GM18868 (cell line): ENCODE measurements around the gene FXYD7.
A peak's percentile ranks its signal among the peaks of the same experiment; 100 is the strongest.
"Not testable (repeated sequence)": the region's sequence is repeated elsewhere in the genome, so short reads cannot be mapped to it uniquely, and the experiment has no call there.

ENCODE experiments used
- ATAC-seq: cut with Tn5 transposase; IDR thresholded peaks from one replicate; pipeline ENCODE4 v1.9.1; 2021; ENCODE audit warnings: mild to moderate bottlenecking, moderate library complexity; ENCODE audit not compliant: unreplicated experiment

FXYD7 gene

DNA sequence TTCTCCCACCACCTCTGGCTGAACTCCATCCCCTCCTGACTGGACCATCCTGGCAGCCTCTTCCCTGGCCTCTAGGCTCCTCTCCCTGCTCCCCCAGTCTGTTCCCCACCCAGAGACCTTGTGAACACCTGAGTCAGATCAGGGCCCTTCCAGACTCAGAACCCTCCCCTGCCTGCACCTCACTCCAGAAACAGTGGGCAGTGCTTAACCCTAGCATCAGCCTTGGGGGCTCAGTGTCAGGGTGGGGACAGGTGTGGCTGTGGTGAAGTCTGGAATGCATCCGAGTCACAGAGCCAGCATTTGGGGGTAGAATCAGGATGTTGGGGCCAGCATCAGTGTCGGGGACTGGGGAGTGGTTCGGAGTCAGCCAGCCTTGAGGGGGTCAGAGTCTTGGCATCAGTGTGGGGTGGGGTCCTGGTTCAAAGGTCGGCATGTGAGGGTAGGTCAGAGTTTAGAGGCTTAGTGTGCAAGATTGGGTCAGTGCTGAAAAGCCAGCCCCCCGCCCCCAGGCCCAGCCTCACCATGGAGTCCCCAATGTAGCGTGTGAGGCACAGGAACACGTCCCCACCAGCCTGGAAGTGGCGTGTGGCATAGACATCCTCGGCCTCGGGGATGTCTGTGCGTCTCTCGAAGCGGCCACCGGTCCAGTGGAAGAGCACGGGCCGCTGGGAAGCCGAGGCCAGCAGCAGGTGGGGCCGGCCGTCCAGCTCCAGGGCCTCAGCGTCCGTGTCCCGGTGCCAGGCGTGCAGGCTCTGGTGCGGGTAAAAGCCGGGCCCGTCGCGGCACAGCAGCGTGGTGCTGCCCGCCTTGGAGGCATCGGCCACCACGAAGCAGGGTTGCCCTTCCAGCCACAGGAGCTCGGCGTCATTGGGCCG, 17.1 kb upstream of the FXYD7 start:
- no peak for ATAC-seq

DNA sequence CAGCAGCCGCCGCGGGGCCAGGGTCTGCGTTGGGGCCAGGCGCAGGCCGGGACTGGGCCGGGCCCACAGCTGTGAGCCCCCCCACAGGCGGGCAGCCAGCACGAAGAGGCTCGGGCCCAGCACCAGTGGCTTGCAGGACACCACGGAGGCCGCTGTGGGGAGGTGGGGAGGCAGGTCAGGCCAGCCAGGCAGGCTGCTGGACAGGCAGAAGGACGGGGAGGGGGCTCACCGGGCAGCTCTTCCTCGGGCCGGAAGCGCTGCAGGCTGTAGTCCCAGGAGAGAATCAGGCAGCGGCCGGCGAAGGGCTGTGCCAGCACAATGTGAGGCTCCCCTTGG, 16.5 kb upstream of the FXYD7 start:
- ATAC-seq = no peak

DNA sequence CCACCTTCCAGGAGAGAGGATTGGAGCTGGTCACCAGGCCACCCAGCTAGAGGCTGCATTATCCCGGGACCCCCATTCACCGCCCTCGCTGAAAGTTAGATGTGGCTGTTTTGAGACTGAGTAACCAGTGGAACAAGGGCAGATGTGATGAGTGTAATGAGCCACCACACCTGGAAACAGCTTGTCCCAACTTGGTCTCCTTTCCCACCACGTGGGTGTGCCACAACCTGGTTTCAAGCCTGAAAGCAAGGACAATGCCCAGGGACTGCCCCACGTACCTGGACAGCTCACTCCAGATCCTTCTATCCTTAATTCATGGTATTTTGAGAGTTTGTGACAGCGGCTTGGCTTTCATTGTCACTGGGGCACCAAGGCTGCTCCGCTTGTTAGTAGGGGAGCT, 15.2 kb upstream of the FXYD7 start:
- ATAC-seq = no peak

DNA sequence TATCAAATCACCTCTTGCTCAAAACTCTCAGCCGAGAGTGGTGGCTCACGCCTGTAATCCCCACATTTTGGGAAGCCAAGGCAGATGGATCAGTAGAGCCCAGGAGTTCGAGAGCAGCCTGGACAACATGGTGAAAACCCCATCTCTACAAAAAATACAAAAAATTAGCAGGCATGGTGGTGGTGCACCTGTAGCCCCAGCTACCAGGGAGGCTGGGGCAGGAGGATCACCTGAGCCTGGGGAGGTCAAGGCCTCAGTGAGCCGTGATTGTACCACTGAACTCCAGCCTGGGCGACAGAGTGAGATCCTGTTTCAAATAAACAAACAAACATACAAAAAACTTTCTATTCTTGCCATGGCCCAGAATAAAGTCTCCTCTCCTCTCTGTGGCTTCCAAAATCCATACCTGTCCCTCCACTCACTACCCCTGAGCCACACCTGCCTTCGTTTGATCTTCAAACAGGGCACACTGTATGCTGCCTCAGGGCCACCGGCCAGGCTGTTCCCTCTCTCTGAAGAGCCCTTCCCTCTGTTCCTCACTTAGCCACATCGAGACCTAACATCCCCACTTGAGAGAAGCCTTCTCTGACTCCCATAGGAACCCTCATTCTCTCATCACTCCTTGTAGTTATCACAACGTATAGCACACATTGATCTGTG, 14.5 kb upstream of the FXYD7 start:
- ATAC-seq = no peak

DNA sequence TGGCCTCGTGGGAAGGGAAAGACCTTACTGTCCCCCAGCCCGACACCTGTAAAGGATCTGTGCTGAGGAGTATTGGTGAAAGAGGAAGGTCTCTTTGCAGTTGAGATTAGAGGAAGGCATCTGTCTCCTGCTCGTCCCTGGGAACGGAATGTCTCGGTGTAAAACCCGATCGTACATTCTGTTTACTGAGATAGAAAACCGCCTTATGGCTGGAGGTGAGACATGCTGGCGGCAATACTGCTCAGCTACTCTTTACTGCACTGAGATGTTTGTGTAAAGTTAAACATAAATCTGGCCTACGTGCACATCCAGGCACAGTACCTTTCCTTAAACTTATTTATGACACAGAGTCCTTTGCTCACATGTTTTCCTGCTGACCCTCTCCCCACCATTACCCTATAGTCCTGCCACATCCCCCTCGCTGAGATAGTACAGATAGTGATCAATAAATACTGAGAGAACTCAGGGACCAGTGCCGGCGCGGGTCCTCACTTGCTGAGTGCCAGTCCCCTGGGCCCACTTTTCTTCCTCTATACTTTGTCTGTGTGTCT, 13.3 kb upstream of the FXYD7 start:
- not testable (repeated sequence) for ATAC-seq

DNA sequence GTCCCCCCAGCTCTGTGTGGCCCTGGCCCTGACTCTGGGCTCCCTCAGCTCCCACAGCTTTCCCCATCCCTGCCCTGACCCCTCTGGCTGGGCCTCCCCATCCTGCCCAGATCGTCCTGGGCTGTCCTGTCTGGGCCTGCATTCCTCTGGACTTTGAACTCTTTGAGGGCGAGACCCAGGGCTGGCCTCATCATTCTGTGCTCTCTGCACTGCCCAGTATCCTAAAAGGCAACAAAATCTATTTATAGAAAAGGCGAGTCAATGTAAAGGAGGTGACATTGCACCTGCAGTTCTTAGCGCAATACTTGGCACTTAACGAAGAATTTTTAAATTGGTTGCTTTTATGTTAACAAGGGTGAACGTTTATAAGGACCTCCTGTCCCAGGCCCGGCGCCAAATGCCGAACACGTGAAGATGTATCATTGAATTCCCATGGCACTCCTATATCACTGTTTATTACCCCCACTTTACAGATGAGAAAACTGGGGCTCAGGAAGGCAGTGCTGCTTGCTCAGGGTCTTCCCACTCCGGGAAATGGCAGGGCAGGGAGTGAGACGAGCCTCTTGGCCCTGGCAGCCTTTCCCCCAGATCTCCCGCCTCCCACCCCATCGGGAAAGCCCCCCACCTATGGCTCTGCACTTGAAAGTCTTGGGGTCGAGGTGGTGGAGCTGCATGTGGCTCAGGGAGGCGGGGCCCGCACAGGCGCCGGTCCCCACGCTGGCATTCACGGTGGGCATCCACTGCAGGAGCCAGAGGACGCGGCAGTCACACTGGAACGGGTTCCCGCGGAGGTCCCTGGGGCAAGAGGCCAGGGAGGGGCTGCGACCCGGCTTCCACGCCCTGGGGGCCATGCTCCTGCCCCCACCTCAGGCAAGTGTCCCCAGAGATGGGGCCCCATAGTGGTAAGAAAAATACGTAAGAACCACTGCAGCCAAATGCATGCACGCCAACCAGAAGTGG, 12.0 kb upstream of the FXYD7 start:
- no peak for ATAC-seq

DNA sequence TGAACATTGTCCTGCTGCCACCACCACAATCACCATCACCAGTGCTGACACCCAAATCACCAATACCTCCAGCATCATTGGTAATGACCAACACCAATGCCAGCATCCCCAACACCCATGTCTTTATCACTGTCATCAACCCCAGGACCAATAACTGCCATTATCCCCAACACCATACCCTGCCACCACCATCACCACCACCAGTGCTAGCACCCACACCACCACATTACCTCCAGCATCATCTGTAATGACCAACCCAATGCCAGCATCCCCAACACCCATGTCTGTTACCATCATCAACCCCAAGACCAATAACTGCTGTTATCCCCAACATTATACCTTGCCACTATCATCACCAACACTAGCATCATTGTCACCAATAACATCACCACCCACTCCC, 10.8 kb upstream of the FXYD7 start:
- no peak for ATAC-seq

DNA sequence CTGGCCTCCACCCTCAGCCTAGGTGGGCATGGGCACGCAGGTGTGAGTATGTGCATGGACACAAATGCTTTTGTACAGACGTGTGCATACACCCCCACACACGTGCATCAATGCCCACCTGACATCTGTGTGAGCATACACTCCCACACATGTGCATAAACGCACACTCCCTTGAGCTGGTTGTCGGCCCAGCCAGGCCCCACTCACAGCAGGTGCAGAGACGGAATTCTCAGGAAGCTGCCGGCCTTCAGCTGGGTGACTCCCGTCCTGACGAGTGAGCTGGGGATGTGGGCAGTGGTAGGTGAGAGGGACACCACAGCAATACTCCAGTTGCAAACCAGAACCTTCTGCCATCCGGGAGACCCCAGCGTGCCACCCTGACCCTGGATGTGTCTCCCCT, 9.2 kb upstream of the FXYD7 start:
- ATAC-seq = no peak

DNA sequence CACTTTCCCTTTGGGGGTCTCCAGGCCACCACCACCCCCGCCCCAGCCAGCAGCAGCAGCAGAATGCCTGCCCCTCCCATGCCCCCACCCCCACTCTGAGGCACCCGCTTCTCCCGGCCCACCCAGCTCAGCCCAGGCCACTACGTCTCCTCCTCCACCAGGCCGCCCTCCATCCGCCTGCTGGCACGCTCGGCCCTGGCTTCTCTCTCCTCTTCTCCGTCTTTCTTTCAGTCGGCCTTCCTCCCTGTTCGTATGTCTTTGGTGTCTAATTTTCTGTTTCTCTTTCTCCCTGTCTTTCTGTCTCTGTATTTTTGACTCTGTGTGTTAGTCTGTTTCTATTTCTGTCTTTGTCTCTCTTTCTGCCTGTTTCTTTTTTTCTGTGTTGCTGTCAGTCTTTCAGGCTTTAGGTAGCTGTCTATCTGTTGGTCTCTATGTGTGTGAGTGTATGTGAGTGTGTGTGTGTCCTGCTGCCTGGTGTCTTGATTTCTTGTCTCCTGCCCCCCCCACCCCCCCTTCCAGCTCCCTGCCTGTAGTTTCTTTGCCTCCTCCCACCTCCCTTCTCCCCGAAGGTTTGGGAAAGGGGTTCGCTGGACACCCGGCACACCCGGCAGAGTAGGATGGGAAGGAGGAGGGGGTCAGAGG, 8.3 kb upstream of the FXYD7 start, which contains the start of gene LGI4:
TSS of gene LGI4 (minus strand) at position 459 of the 642 bp plus-strand sequence. CDS start at position 80, 379 bp downstream.
- no peak for ATAC-seq

DNA sequence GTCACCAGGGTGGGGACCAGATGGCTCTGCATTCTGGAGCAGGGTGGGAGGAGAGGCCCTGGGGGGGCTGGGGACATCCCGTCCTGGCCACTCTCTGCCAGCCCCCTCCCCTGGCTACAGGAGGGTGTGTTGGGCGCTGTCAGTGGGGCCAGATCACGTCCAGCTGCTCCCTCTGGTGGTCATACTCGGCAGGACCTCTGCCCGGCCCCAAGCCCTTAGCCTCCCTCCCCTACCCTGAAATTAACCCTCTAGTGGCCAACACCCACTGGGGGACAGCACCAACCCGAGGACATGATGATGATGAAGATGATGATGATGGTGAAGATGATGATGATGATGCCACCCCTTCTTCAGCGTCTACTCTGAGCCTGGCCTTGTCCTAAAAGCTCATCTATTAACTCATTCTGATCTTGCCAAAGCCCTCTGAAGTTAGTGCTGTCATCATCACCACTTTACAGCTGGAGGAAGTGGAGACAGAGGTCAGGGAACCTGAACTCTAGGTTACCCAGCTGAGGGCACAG, 7.6 kb upstream of the FXYD7 start:
- no peak for ATAC-seq

DNA sequence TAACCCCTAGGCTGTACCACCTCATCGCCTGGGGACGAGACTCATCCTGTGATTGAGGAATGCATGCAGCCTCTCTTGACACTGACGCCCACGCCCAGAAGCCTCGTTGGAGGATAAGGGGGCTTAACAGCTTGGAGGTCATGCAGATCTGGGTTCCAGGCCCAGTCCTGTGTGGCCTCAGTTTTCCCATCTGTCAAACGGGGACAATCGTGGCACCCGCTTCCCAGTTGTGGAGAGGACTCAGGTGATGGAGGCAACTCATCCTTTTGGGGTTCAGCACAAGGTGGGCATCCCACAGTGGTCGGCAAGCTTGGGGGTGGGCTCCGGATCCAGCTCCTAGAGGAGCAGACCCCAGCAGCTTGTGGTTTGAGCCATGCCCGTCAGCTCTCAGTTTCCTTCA, 6.8 kb upstream of the FXYD7 start:
- ATAC-seq = no peak

DNA sequence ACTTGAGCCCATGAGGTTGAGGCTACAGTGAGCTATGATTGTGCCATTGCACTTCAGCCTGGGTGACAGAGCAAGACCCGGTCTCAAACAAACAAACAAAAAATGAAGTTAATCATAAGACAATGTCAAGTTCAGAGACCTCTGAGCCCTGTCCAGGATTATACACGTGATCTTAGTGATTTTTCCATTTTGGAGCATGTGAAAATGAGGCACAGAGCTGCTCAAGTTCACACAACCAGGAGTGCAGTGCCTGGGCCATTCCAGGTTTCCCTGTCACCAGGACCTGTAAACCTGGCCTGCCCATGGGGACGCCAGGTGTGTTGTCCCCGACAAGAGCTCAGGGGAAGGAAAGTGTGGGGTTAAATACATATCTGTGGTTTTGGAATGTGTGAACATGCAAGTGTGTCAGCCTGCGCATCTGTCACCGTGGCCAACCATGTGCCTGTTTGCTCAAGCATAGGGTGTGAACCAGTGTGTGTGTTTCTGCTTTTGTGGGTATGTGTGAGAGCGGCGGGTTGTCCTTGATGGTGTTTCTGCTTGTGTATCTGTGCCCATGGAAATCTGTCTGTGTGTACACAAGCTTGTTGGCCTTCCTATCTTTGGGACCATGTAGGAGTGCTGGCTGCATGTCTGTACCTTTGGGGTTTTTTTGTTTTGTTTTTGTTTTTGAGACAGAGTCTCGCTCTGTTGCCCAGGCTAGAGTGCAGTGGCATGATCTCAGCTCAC, 5.9 kb upstream of the FXYD7 start:
- ATAC-seq = no peak

DNA sequence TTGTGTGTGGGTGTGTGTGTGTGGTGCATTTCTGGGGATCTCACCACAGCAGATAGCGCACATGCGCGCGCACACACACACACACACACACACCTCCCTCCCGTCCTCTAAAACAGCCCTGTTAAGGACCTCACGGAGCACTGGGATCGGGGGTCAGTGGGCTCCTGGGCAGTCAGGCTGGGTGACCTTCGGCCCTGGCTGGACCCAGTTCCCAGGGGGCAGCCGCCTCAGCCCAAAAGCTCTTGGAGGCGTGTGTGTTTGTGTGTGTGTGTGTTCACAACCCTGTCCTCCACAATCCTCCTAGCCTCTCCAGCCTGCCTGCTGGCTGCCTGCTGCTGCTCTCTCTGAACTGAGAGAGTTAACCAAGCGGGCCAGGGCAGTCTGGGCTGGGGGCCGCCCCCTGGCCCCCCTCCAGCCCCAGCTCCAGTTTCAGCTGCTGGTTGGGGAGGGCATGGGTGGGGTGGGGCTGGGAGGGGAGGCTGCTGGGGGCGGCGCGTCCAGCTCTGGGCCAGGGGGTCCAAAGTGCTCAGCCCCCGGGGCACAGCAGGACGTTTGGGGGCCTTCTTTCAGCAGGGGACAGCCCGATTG, 4.7 kb upstream of the FXYD7 start, which contains the start of gene FXYD1:
TSS of gene FXYD1 (plus strand) at position 520 of the 588 bp plus-strand sequence. CDS start 1,256 bp downstream, outside the sequence.
- ATAC-seq = no peak

DNA sequence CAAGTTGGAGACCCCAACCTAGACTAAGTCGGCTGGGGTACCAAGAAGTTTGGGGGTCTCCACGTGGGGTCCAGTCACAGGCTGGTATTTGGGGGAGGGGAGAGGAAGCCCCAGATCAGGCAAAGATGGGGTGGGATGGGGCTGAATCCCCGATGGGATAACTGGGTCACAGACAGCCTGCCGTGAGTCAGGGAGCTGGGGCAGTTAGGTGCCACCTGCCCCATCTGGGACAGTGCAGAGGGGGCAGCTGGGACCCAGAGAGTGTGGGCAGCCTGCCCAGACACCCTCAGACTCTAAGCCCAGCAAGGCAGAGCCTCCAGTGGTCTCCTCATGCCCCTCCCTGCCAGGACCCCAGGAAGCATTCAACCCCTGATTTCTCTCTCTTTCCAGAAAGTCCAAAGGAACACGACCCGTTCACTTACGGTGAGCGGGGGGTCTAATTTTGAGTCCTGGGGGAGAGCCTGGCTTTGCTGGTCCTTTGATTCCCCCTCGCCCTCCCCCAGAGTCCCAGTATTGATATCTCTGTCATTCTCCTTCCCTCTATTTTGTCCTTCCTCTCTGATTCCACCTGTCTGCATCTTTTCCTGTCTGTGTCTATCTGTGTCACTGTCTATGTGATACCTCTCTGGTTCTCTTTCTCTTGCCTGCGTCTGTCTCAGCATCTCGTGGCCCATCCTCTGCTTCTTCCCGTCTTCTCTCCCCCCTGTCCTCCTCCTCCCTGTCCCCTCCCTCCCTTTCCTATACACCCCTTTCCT, 2.7 kb upstream of the FXYD7 start:
- no peak for ATAC-seq

DNA sequence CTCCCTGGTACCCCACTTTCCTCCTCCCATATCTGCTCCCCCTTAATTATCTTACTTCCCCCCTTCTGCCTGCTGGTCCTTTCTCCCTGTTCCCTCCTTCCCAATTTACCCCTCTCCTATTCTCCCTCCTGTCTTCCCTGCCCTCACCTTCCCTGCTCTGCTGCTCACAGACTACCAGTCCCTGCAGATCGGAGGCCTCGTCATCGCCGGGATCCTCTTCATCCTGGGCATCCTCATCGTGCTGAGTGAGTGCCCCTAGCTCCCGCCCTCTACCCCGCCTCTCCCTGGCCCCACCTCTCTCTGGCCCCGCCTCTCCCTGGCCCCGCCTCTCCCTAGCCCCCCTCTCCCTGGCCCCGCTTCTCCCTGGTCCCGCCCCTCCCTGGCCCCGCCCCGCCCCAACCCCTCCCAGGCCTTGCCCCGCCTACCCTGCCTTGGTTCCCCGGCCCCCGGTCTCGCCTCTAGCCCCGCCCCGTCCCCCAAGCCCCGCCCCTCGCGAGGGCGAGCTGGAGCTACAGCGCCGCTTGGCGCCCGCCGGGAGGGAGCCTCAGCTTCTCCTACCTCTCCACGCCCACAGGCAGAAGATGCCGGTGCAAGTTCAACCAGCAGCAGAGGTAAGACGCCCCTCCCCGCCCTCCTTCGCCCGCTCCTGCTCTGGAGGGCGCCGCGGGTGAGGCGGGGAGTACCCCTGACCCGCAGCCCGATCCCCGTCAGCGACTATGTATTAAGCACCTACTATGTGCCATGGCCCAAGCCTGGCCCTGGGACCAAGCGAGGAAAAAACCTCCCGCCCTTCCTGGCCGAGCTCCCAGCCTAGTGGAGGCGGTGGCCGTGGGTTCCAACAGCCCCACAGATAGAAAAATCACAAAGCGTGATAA, 1.9 kb upstream of the FXYD7 start:
- peak; percentile 68 for ATAC-seq

DNA sequence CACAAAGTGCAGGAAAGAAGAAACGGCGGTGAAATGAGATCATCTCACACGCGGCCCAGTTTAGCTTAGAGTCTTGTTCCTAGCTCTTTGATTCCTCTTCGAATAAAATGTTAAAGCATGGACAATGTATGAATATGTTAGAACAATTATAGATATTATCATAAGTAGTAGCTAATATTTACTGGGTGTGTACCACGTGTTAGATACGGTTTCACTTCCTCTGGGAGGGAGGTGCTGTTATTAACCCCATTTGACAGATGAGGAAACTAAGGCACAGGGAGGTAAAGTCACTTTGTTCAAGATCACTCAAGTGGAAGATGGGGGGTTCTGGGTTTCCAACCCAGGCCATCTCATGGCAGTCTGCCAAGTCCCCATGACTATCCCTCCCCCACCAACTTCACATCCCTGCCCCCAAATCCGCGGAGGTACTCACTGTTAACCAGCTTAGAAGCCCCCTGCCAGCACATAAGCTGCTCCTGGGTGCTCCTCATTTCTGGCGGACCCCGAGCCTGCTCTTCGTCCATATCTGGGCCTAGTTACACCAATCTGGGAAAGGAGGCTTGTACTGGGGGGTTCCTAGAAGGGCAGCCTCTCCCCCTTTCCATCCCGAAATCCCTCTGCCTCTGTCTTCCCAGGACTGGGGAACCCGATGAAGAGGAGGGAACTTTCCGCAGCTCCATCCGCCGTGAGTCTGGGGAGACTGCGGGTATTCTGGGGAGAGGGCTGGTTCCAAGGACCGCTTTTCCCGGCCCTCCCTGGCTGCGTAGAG, 1.0 kb upstream of the FXYD7 start:
- no peak for ATAC-seq
